NCI-H524 (cell line): Measurements from ENCODE around the gene TRIM31.

Source experiments
- DNase-seq, 2 experiments: peaks; one replicate each; lab custom pipeline; 2025; lab: John Stamatoyannopoulos, UW

The TRIM31 gene

DNA sequence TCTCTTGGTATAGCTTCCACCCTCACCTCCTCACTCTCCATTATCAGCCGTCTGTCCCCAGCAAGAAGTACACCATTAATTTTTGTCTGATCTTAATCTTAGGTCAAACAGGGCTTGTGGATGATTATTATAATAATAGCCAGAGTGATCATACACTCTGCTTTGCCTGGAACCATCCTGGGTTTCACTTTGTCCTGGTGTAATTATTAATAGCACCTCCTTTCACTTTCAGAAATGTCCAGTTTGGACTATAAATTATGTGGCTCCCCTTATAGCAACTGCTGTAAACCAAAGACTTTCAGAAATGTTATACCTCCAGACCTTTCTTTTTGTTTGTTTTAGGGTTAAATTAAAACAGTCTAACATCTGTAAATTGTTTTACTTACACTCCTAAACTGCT, 951 bp upstream of the TRIM31 start:
- no peak for DNase-seq

DNA sequence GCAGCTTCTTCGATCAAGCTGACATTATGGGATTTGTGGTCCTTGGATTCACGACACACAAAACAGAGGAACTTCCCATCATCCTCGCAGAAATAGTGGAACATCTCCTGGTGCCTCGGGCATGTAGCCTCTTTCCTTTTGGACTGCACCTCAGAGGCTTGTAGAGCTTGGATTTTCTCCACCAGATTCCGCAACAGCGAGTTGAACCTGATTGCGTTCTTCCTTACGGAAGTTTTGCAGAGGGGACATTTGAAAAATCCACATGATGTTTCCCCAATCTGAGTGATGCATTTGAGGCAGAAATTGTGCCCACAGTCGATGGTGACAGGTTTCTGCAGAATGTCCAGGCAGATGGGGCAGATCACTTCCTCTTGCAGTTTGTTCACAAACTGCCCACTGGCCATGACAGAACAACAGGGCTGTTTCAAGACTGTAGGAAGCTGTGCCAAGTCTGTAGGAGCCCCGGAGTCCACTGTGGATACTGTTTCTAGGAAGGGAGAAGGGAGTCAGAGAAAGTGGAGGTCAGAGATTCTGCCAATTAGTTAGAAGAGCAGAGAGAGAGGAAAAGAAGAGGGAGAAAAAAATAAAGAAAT, 392 bp downstream of the TRIM31 start:
- no peak for DNase-seq

DNA sequence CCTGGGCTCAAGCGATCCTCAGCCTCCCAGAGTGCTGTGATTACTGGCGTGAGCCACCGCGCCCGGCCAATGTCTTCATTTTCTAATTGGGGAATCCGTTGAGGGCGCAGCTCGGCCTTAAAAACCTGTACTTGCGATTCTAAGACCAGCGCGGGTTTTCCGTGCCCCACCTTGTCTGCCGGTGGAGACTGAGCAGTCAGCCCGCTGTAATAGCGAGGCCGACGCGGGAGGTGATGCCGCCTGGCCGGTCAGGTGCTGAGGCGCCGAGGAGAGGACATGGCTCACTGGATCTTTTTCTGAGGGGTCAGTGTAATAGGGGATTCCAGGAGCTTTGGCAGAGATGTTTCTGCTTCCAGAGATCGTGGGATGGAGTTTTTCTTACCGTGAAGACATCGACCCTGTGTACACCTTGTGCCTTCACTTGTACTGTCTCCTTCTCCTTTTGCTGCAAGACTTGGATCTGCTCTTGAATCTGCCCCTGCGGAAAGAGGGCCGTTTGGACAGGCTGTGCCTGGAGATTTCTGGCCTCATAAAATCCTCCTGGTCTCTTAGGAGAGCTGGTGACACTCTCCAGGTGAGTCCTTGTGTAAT, 1.5 kb downstream of the TRIM31 start:
- no peak for DNase-seq

DNA sequence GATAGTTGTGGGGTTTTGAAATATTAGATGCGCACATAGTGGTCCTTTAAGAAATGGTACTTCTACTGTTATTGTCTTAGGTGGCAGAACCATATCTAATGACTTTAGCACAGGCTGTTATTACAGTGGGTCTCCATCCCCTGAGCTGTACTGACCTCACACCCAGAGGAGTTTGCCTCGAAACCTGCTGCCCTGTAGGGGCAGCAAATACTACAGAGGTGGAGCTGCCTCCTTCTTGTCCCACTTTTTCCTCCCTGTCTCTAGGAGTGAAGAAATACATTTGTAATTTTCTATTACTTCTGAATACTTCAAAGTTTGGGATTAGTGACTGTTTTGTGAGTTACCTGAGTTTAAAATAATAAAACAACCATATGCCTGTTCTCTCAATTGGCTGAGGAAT, 8.2 kb downstream of the TRIM31 start:
- peak in 1 of 2 experiments; percentile 4 for DNase-seq

DNA sequence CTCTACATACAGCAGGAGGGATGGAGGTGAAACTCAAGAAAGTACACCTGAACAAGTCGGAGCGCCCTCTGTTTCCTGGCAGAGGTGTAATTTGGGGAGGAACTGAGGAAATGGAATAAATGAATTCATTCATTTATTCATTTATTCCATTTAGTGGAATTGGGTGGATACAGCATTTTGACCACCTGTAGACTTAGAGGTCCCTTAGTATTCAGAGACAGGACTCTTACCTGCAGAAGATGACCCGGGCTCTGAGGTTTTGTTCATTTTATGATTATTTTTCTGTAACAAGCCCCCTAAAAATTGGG, 9.1 kb downstream of the TRIM31 start:
- DNase-seq, result no peak

DNA sequence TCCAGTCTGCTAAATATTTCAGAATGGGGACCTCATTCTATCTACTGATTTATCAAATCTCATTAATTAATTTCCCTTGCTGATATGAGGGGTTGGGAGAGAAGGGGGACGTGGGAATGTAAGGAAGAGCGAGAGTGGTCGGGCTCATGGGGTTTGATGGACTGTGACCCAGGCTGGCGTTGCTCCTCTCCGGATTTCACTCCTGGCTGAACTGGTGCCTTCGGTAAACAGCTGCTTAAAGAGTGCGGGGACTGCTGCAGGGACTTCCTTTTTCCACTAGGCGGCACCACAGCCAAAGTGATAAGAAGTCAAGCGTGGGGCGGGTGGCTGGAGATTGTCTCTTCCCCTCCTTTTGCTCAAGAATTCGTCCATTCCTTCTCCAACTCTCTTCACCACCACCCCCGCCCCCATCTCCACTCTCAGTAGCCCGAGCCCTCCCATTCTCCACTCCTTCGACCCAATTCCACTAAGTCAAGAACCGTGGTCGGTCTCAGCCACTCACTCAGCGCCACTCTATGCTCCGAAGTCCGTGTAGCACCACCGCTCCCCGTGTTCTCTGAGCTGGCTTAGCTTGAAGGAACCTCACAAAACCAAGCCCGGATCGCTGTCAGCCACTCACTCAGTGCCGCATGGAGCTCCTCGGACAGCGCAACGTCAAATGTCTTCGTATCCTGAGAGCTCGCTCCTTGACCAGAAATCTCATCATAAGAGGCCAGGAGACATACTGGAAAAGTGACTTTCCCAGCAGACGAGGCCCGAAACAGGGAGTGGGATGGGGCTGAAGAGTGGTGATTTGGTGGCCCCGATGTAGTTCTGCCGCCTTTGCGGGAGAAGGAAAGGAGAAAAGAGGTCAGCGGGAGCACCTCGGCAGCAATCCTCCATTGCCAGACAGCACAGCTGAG, 9.7 kb downstream of the TRIM31 start:
- DNase-seq, result peak; percentile 75 to 83

DNA sequence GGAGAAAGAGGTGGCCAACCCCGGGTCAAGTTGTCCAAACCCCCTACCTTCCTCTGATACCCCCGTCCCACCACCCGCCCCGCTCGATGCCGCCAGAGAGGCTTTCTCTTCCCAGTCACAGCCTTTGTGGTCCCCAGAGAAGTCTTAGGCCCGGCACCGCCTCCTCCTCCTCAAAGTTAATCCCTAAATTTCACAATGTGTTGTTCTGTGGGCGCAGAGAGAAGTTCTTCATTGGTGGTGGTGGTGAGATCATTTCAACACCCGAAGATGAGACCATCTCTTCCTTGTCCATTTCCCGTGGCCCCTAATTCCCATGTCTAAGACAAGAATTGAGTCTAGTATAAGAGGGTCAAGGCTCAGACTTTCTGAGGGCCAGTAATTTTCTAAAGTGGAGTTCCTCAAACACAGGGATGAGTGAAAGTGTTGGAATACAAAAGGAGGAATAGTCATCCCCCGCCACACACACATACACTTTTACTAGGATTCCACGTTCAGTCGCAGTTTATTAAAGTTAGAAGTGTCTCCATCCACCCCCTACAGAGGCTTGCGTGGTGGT, 10.4 kb downstream of the TRIM31 start:
- no peak for DNase-seq

DNA sequence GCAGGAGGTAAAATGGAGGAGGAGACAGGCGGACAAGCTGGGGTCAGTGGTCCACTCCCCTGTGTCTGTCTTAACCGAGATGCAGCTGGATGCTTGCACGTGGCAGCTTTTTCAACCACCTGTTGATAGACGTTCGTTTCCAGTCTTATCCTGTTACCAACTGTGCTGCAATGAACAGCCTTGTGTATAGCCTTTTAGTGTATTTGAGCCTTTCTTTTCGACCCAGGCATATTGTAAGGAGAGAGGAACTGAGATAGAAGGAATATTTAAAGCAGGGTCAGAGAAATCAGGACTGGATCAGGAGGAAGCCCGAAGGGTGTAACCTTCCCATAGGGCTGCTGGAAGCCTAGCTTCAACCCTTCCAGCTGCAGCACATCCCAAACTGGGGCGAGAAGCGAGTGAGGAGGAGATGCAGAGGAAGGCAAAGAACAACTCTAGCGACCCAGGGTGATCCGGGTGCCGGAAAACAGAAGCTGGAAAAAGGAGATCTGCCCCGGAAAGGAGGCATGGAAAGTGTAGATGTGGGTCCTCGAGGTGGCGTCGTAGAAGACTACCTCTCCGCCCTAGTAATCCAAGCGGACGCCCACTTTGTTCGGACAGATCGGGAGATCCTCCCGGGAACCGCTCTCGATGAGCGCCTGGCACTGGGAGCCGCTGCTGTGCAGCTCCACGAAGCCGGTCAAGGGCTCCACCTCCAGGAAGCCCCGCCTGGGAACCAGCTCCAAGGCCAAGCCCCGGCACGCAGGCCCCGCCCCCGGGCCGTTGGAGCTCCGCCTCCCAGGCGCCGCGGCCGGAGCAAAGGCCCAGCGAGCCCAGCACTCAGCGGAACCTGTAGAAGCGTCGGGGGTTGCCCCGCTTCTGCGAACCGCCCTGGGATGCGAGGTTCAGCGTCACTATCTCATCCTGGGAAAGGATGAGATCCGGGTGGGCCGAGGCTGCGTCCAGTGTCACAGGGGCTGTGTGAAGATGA, 11.2 kb downstream of the TRIM31 start:
- peak; percentile 39 to 61 for DNase-seq

DNA sequence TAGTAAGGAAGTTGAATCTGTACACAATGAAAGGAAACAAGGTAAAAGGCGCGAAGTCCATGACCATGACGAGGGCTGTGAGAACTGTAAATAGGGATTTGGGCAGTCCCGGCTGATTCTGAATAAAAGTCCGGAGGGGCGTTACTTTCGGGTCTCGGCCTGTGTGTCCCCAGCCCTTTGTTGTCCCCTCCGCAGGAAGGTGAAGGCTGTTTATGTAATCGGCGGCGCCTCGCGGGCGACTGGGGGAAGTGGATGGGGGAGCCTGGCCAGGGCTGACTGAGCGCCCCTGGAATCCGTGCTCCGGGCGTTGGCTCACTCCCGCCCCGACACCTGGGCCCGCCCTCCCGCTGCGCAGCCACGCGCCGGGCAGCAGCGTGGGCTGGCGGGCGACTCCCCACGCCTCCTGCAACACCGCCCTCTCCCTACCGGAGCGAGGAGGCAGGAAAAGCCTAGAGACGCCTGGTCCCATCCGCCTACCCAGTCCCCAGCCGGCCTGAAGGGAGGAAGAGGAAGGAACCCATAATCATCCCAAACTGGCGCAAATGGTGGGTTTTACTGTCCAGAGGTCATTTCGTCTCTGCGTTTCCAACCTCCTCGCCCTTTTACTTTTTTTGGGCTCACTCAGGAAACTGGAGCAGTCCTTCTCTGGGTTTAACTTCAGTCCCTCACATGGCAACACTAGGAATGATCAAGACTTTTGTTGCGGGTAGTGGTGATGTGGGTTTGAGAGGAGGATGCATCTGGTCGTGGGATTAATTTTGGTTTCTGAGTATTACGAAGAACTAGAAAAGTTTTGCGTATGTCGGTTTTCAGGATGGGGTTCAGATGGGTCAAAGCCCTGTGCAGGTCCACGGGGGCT, 12.1 kb downstream of the TRIM31 start:
- DNase-seq, result no peak

DNA sequence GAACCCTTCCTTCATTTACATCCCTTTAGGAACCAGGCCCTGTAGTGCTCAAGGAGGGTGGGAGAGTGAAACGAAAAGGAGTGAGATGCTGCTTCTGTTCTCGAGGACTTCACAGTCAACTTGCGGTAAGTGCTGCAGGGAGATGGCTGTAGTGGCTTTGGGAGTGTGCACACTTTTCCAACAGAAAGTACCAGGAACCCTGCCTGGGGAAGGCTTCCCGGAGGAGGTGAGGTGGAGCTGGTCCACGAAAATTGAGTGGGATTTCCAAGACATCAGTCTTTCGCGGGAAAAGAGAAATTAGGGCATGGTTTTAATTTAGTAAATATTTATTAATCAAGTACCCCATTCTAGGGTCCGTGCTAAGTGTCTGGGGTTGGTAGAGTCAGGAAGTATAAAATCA, 12.7 kb downstream of the TRIM31 start:
- no peak for DNase-seq

DNA sequence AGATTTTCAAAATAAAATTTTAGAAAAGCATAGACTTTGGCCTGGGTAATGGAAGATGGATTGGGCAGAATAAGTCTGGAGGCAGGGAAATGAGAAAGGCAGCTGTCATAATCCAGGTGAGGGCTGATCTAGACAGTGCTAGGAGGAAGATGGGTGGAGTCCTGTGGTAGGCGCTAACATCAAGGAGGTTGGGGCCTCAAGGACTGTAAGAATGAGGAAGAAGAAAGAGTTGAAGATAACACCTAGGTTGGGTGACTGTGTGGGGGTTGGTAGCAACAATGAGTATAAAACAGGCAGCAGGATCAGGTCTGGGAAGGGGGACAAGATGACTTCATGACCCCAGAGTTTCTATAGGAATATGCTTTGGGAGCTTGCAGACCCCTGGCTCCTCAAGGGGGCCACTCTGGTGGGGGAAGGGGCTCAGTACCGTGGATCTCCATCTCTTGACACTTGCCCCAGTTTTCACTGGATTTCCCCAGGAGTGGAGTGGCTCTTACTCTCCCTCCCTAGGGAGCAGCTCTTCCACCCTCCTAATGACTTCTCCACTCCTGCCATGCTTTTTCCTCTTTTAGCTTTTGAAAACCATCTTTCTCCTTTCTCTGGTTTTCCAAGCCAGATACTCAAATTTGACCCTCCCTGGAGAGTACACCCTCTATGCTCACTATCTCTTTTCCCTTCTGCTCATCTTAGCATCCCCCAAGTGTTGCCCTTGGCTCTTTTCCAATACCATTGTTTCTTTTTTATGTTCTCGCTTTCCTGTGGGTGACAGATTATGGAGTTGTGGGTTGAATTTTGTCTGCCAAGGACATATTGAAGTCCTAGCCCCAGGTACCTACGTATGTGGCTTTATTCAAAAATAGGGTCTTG, 14.8 kb downstream of the TRIM31 start:
- no peak for DNase-seq

DNA sequence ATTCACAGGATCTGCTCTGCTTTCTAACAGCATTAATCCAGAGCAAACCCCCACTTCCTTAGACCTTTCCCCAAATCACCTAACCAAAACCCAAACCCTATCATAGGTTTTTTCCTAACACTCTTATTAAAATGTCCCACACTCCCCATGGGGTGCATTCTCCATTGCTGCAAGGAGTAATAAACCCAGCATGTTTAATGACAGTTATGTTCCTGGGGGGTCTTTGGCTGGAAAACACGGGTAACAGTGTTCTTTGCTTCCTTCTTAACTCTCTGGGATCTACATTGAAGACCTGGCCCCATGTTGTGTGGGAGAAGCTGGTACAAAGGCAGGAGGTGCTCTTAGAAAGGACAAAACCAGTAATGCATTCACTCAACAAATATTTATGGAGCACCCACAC, 16.1 kb downstream of the TRIM31 start:
- DNase-seq, result no peak

DNA sequence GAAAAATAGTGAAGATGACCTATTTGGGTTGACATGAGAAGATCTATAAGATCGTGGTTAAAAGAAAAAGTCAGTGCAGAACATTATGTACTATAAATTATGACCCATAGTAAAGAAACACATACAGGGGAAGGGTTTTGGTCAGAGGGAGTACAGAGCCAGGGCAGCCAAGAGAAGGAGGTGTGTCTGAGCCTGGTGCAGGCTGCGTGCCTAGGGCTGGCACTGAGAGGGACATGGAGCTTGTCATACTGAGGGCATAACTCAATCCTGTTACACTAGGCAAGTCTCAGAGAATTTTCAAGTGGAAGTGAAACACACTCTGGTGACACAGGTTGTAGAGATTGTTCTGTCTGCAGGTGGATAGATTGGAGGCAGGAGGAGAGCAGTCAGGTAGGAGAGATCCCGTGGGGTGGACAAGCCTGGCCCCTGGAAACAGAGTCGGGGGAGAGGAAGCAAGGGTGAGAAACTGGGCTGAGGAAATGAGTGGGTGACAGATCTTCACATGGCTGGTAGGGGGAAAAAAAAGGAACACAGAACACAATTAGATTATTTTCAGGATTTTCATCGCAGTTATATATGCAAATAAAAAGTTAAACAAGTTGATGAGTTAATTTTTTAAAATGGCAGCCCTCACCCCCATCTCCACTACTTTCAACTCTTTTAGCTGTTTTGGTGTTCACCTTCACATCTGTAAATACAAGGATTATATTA, 18.8 kb downstream of the TRIM31 start:
- no peak for DNase-seq

DNA sequence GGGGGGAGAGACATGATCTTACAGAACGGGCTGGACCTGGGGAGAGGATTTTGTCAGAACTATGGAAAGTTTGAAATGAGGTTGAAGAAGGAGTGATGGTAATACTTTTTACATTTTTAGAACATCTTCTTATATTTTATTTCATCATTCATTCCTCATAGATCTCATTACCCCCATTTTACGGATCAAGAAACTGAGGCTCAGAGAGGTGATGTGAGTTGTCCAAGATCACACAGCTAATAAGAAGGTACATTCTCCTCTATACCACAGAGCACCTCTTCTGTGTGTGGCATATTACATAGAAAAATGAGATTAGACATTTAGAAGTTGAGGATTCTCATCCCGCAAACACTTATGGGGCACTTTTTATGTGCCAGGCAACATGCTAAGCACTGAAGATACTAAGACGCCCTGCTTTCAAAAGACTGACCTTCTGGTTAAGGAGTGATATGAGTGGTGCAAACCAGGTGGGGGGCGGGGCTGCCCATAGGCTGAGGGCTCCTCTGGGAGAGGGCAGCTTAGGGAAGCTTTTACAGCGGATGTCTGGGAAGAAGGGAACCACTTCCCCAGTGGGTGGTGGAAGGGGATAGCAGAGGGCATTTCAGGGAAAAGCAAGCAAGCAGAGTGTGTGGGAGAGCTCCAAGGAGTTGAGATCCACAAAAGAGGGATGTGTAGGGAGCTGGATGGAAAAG, 19.9 kb downstream of the TRIM31 start:
- DNase-seq, result no peak

DNA sequence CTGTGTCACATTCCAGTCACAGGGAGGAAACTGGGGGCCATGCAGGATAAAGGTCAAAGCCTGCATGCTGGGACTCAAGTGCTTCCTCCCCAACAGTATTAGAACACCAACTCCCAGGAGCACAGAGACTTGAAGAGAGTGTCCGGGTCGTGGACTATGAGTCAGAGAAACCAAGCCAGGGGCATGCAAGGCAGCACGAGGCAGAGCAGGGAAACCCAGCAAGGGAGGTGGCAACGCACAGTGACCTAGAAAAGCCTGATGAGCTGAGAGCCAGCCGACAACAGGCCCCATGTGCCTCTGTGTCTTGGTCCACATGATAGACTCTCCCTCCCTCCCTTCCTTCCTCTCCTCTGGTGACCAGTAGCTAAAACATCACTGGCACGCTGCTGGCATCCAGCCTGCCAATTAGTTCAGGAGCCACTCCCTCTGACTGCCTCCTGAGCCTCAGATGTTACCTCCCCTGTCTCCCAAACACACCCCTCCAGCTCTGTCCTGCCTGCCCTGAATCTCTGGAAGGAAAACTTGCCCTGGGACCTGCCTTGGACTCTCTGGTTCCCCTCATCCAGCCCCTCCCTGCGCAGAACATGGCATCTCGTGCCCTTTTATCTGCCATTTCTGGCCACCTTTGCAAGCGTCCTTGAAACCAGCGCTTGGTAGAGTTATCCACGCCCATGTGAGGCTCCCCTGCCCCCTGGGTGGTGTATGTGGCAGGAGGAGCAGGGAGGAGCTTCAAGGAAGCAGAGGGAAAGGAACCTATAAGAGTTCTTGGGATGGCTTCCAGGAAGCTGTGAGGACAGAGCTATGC, 21.1 kb downstream of the TRIM31 start:
- DNase-seq, result no peak

DNA sequence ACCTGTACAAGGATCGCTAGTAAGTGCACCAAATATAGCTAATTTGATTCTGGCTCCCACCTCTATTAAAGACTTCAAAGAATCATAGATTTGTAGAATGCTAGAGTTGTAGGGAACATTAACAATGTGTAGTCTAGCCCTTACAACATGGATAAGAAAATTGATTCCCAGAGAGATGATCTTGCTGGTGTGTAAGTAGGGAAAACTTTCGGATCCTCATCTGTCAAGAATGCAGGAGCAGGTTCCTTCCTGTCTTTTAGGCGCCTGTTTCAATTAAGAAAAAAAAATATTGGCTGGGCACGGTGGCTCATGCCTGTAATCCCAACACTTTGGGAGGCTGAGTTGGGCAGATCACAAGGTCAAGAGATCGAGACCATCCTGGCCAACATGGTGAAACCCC, 25.0 kb downstream of the TRIM31 start:
- no peak for DNase-seq

DNA sequence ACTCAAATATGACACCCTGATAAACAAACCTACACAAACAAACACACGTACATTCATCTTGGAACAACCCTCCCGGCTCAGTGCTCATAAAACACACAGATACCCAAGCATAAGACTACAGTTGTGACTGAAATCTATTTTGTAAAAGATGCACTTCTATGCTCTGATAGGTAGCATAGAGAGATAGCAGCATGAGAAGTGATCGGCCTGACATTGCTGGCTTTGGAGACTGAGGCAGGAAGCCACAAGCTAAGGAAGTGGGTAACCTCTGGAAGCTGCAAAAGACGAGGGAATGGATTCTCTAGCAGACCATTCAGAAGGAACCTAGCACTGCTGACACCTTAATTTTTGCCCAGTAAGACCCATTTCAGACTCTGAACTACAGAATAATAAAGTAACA, 35.7 kb downstream of the TRIM31 start:
- DNase-seq, result no peak
